HT1080 (cell line): ENCODE results near the gene ANKS1B. TPM values are rescaled to one million over a fixed set of nuclear protein-coding genes. Genes with fewer than 3 reads are reported as not detected.

Experiments
- DNase-seq: peaks from one replicate; pipeline ENCODE4 v3.0.0-alpha.2; 2015; ENCODE audit warnings: low read depth
- total RNA-seq: library from RNA; depleted of rRNA; stranded (reverse); fragments of >200 nt; shearing (Covaris generic); gene quantifications from 2 replicates; pipeline ENCODE4 v1.2.3, GENCODE V29; 2014

The ANKS1B gene
- total RNA-seq, 1 experiment from 2014 or later, result not detected

GRCh38 chr12:98895086-98895651 is 1089.6 kb downstream of the ANKS1B start:
- no peak for DNase-seq

GRCh38 chr12:98894412-98895085 is 1090.2 kb downstream of the ANKS1B start:
- no peak for DNase-seq

GRCh38 chr12:98893675-98894411 is 1090.9 kb downstream of the ANKS1B start:
- DNase-seq, result no peak

GRCh38 chr12:98893126-98893674 is 1091.5 kb downstream of the ANKS1B start:
- DNase-seq, result no peak

GRCh38 chr12:98885778-98886177 is 1099.0 kb downstream of the ANKS1B start:
- no peak for DNase-seq

- peak; percentile 14 for DNase-seq
Measured at GRCh38 chr12:98883231-98883630, 1101.5 kb downstream of the ANKS1B start.

- DNase-seq, result no peak
Measured at GRCh38 chr12:98882526-98882925, 1102.2 kb downstream of the ANKS1B start.

GRCh38 chr12:98873776-98874175 is 1111.0 kb downstream of the ANKS1B start:
- no peak for DNase-seq

GRCh38 chr12:98870504-98870903 is 1114.2 kb downstream of the ANKS1B start:
- DNase-seq, result peak; percentile 7

- no peak for DNase-seq
Measured at GRCh38 chr12:98869886-98870503, 1114.7 kb downstream of the ANKS1B start.

- DNase-seq, result no peak
Measured at GRCh38 chr12:98868538-98868937, 1116.2 kb downstream of the ANKS1B start.

- no peak for DNase-seq
Measured at GRCh38 chr12:98868076-98868475, 1116.7 kb downstream of the ANKS1B start.

GRCh38 chr12:98864363-98864762 is 1120.4 kb downstream of the ANKS1B start:
- DNase-seq, result no peak

GRCh38 chr12:98863167-98863566 is 1121.6 kb downstream of the ANKS1B start:
- no peak for DNase-seq

GRCh38 chr12:98861251-98861650 is 1123.5 kb downstream of the ANKS1B start:
- no peak for DNase-seq

GRCh38 chr12:98856897-98857540 is 1127.7 kb downstream of the ANKS1B start:
- DNase-seq, result peak; percentile 25

- DNase-seq, result no peak
Measured at GRCh38 chr12:98852181-98852580, 1132.6 kb downstream of the ANKS1B start.

GRCh38 chr12:98847242-98847641 is 1137.5 kb downstream of the ANKS1B start:
- no peak for DNase-seq

- no peak for DNase-seq
Measured at GRCh38 chr12:98845957-98846356, 1138.8 kb downstream of the ANKS1B start.

GRCh38 chr12:98840325-98840724 is 1144.4 kb downstream of the ANKS1B start:
- no peak for DNase-seq

GRCh38 chr12:98838231-98838647 is 1146.5 kb downstream of the ANKS1B start:
- no peak for DNase-seq
